Right cardiac atrium (tissue), 5 donors: ENCODE data around the gene FLRT1. TPM values are rescaled to one million over a fixed set of nuclear protein-coding genes. Genes with fewer than 3 reads are reported as not detected.
A peak's percentile ranks its signal among the peaks of the same experiment; 100 is the strongest.

Source experiments
- ATAC-seq, 2 donors: fragments of 200-7000 bp; cut with Tn5 transposase; one replicate each; pipeline versions ENCODE4 v1.8.0 to v1.9.1; 2020; ENCODE audit warnings: moderate library complexity in 2 of 2, mild to moderate bottlenecking in 1 of 2
- DNase-seq, 3 donors: peaks; one replicate each; pipeline ENCODE4 v3.0.0-alpha.2; 2020
- H3K27ac ChIP-seq: one replicate; pipeline ENCODE4 v1.5.1; 2013; ENCODE audit warnings: mild to moderate bottlenecking, low read length, control low read depth, moderate library complexity
- H3K27me3 ChIP-seq: one replicate; pipeline ENCODE4 v1.6.1; 2013; ENCODE audit not compliant: control insufficient read depth, insufficient read depth
- H3K4me1 ChIP-seq: one replicate; pipeline ENCODE4 v1.6.1; 2013; ENCODE audit warnings: low read length; ENCODE audit not compliant: control insufficient read depth, insufficient read depth
- H3K4me3 ChIP-seq: one replicate; pipeline ENCODE4 v1.5.1; 2013; ENCODE audit warnings: low read length, control low read depth
- H3K9me3 ChIP-seq: one replicate; pipeline ENCODE4 v1.6.1; 2013; ENCODE audit warnings: low read length; ENCODE audit not compliant: control insufficient read depth
- WGBS: extraction: QIAGEN DNeasy Blood & Tissue Kit; methylation state at CpG from one replicate; pipeline ENCODE4 v1.1.7; 2013; 5-methylcytosine and 5-hydroxymethylcytosine counted together
- intact Hi-C, 4 donors: fragments of 100-400 bp; cut with DNase I; formaldehyde crosslinking; loops; one replicate each; pipeline versions ENCODE4 v1.11.0 to v1.14.0; 2022 to 2023
- long read RNA-seq, 4 donors: library from polyadenylated mRNA; unstranded; transcript quantifications; one replicate each; pipeline ENCODE4 v2.0.0, GENCODE V29; 2020 to 2021
- polyA plus RNA-seq: library from polyadenylated mRNA; stranded (reverse); fragments of 200-250 nt; gene quantifications from one replicate; pipeline ENCODE4 v1.2.3, GENCODE V29; 2013
- total RNA-seq, 4 donors: library from RNA; stranded (reverse); fragmentation: NEBNext Ultra II Directional; extraction: Animal tissue kit (Norgen Biotek cat#: 25700); gene quantifications; one replicate each; pipeline ENCODE4 v1.2.1, GENCODE V29; 2021
- donor health status: healthy with polysubstance abuse.
- donor health status: DM: no; HTN: yes; CAD: no.
- donor health status: DM: no; HTN: no; CAD: no.
- donor health status: DM: no; HTN: yes; CAD: no; lungs with severe emphysema.
- donor health status: DM: yes; HTN: yes; CAD: no.

FLRT1 gene
- 1 to 10 TPM in 3 of 4 donors, under 1 TPM in 1; 0.92 to 2.0 (median 1.6) TPM for total RNA-seq
- polyA plus RNA-seq: 1.5 TPM
- long read RNA-seq, donor 1: 0 reads
- long read RNA-seq, donor 2, partial matches to known transcripts: 0 of 1 reads
- long read RNA-seq, donor 2, other reads (novel, unspliced or antisense): 1 of 1 reads
- long read RNA-seq, donor 3, partial matches to known transcripts: 0 of 3 reads
- long read RNA-seq, donor 3, other reads (novel, unspliced or antisense): 3 of 3 reads
- long read RNA-seq, donor 4, partial matches to known transcripts: 0 of 1 reads
- long read RNA-seq, donor 4, other reads (novel, unspliced or antisense): 0 of 1 reads

- H3K27ac ChIP-seq: no peak within 1 kb of the TSS
- H3K4me3 ChIP-seq: peak within 1 kb of the TSS; percentile 68
- WGBS: 2% methylated on average over 46 of the region's 64 CpGs
- intact Hi-C loops: no loop called here
- no peak for ATAC-seq
- no peaks in the 10 kb centered on the region for H3K27me3 ChIP-seq
- H3K4me1 ChIP-seq: no peaks in the 10 kb centered on the region
- DNase-seq: no peak
- H3K9me3 ChIP-seq: no peaks in the 10 kb centered on the region
These were observed at the start of gene FLRT1 for GRCh38 chr11:64035576-64035975. TSS of gene FLRT1 (plus strand) at chr11:64035931. CDS start at chr11:64116268, 80,337 bp downstream.

DNA sequence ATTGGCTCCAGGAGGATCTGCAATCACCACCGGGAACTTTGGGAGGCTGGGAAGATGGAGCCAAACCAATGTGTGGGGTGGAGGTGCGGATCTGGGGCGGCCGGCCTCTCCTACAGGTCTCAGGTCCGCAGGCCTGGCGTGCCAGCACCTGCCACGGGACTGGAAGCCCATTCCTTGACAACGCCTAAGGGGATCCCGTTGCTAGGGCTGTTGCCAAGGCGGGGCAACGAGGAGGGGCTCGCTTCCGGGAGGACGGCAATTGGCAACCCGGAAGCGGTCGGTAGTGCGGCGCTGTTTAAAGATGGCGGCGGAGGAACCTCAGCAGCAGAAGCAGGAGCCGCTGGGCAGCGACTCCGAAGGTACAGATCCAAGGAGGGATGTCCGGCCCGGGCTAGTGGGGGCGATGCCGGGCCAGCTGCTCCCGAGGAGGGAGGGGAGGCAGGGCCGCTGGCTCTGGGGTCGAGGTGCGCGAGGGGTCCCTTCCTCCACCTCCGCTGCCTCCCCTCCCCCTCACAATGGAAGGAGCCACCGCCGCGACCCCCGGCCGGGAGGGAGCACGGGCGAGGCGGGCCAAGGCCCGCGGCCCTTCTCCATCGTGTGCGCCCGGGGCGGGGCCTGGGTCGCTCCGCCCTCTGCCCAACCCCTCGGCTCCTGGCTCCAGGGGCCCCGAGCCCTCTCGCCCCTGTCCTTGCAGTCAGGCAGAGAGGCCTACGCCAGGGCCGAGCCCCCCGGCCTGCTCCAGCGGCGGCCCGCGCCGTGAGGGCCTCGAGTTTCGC, 49.4 kb upstream of the FLRT1 start, which contains the start of gene OTUB1:
Gene OTUB1 (plus strand): TSS at position 283 of the 776 bp plus-strand sequence. CDS start 19 bp downstream, at position 302.
- peak within 1 kb of the TSS; percentile 71 for H3K4me3 ChIP-seq
- ATAC-seq (peak; percentile 95 to 96), DNase-seq (peak; percentile 93 to 97 (median 96))
- intact Hi-C loops: no loop called here
- peak within 1 kb of the TSS; percentile 66 for H3K27ac ChIP-seq
- under 1% methylated on average over 62 of the region's 63 CpGs for WGBS
- peaks cover 7% of the 10 kb centered on the region for H3K4me1 ChIP-seq
- no peaks in the 10 kb centered on the region for H3K9me3 ChIP-seq
- no peaks in the 10 kb centered on the region for H3K27me3 ChIP-seq

DNA sequence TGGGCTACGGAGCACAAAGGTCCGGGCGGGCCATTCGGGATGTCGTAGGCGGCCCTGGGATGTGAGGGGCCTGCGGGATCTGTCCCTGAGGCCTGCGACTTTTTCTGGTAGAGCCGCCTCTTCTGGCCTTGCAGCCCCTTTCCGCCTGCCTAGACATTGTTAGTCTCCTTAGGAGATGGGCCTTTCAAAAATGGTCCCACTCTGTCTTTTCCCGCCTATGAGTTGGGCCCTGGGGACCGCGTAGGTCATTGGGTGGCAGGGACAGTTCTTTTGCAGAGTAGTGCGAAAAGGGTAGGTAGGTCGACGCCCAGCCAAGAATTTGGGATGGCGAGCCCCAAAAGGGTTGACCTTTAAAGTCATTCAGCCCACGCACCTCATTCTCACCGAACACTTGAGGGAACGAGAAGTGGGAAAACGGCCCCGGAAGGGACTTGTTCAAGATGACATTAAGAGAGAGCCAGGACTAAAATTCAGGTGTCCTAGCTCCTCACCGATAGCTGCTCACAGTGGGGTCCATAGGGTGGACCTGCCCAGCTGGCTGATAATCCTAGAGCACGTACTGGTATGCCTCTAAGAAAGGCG, 48.7 kb upstream of the FLRT1 start:
- Histone ChIP-seq H3K4me3 (peak overlapping the region; percentile 71), H3K27me3 (no peaks in the 10 kb centered on the region), H3K4me1 (peaks cover 7% of the 10 kb centered on the region), H3K9me3 (no peaks in the 10 kb centered on the region), H3K27ac (no peak overlapping the region)
- WGBS: 34% methylated on average over 25 of the region's 25 CpGs
- ATAC-seq (no peak), DNase-seq (peak in 1 of 3 donors; percentile 40)
- intact Hi-C loops: no loop called here

DNA sequence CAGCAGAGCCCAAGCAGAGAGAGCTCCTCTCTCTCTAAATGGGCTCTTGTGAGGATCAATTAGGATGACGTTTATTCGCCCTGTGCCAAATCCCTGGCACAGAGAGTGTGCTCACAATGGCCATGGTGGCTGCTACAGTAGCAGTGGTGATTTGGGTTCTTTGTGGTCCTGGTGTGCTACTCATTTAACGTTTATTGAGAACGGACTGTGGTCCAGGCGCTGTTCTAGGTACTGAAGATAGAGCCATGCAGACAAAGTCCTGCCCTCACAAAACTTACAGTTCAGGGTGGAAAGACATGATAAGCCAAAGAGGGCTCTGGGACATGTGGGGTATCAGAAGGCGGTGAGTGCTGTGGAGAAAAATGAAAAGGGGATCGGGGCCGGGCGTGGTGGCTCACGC, 44.2 kb upstream of the FLRT1 start:
- Histone ChIP-seq H3K4me1 (peaks cover 4% of the 10 kb centered on the region), H3K4me3 (no peak overlapping the region), H3K27ac (no peak overlapping the region), H3K27me3 (no peaks in the 10 kb centered on the region), H3K9me3 (no peaks in the 10 kb centered on the region)
- no peak for ATAC-seq
- intact Hi-C loops: loop anchor here in 1 of 4 donors (2.0 kb wide), 1 partner anchor 75 kb away; the partner anchor contains the start of gene RCOR2
- DNase-seq: no peak
- WGBS: 91% methylated on average over 10 of the region's 10 CpGs

DNA sequence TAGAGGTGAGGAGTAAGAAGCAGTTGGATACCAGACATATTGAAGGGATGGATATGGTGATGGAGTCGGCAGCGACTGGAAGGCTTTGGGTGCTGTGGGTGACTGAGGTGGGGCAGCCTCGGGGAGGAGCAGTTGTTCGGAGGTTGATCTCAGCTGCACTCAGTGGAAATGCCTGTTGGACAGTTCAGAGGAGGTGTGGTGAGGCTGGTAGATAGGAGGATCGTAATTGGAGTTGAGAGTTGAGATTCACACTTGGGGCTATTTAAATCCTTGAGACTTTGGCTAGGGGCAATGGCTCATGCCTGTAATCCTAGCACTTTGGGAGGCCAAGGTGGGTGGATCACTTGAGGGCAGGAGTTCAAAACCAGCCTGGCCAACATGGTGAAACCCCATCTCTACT, 42.6 kb upstream of the FLRT1 start:
- DNase-seq (no peak), ATAC-seq (no peak)
- Histone ChIP-seq H3K9me3 (no peaks in the 10 kb centered on the region), H3K4me1 (no peaks in the 10 kb centered on the region), H3K4me3 (no peak overlapping the region), H3K27ac (no peak overlapping the region), H3K27me3 (no peaks in the 10 kb centered on the region)
- intact Hi-C loops: no loop called here
- 78% methylated on average over 5 of the region's 5 CpGs for WGBS

- intact Hi-C loops: no loop called here
- H3K9me3 ChIP-seq: no peaks in the 10 kb centered on the region
- no peak overlapping the region for H3K4me3 ChIP-seq
- DNase-seq (no peak), ATAC-seq (no peak)
- 74% methylated on average over 6 of the region's 6 CpGs for WGBS
- no peak overlapping the region for H3K27ac ChIP-seq
- H3K4me1 ChIP-seq: no peaks in the 10 kb centered on the region
- H3K27me3 ChIP-seq: no peaks in the 10 kb centered on the region
These were observed 41.7 kb upstream of the FLRT1 start for GRCh38 chr11:63993993-63994392.

DNA sequence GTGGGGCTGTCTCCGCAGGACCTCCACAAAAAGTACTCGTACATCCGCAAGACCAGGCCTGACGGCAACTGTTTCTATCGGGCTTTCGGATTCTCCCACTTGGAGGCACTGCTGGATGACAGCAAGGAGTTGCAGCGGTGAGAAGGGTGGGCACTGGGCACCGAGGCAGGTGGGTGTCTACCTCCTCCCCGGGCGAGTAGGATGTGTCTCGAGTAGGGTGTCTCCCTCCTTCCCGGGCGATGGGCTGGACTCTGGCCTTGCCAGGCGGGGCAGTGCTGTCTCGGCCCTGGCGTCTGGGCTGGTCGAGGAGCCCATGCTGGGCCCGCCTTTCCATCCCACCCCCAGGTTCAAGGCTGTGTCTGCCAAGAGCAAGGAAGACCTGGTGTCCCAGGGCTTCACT, 39.2 kb upstream of the FLRT1 start:
- H3K4me1 ChIP-seq: peaks cover 4% of the 10 kb centered on the region
- intact Hi-C loops: no loop called here
- no peak overlapping the region for H3K4me3 ChIP-seq
- H3K27me3 ChIP-seq: no peaks in the 10 kb centered on the region
- DNase-seq (no peak), ATAC-seq (no peak)
- no peaks in the 10 kb centered on the region for H3K9me3 ChIP-seq
- WGBS: 90% methylated on average over 18 of the region's 18 CpGs
- H3K27ac ChIP-seq: no peak overlapping the region

- intact Hi-C loops: no loop called here
- DNase-seq: no peak
- H3K27ac ChIP-seq: no peak overlapping the region
- 94% methylated on average over 27 of the region's 27 CpGs for WGBS
- H3K27me3 ChIP-seq: no peaks in the 10 kb centered on the region
- H3K9me3 ChIP-seq: no peaks in the 10 kb centered on the region
- H3K4me1 ChIP-seq: peaks cover 4% of the 10 kb centered on the region
- no peak for ATAC-seq
- no peak overlapping the region for H3K4me3 ChIP-seq
These were observed 38.5 kb upstream of the FLRT1 start for GRCh38 chr11:63997104-63997700.

DNA sequence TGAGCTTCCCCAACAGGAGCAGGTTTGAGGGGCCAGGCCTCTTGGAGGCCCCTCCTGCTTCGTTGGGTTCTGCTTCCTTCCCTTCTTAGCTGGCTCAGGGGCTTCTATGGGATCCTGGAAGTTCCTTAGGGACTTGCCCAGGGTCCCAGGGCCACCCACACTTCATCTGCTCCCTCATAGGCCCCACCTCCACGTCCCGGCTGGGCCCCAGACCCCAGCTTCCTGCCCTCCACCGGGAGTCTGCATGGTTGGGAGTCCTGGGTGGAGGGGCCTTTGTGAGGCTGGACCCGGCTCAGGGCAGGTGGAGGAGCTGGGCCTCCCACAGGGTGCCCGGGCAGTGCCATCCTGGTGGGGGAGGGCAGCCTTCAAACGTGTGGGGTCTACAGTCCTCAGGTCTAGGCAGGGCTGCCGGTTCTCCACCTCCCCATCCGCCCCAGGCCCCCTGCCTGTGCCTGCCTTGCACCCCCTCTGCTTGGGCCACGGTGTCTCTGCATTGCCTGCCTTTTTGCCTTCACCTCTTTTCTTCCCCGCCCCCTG, 37.9 kb upstream of the FLRT1 start:
- ATAC-seq (no peak), DNase-seq (no peak)
- Histone ChIP-seq H3K27me3 (no peaks in the 10 kb centered on the region), H3K27ac (no peak overlapping the region), H3K4me3 (no peak overlapping the region), H3K4me1 (peaks cover 4% of the 10 kb centered on the region), H3K9me3 (no peaks in the 10 kb centered on the region)
- WGBS: 79% methylated on average over 11 of the region's 11 CpGs
- intact Hi-C loops: loop anchor here in 1 of 4 donors (2.0 kb wide), 1 partner anchor 155 kb away; no protein-coding TSS in a partner anchor

DNA sequence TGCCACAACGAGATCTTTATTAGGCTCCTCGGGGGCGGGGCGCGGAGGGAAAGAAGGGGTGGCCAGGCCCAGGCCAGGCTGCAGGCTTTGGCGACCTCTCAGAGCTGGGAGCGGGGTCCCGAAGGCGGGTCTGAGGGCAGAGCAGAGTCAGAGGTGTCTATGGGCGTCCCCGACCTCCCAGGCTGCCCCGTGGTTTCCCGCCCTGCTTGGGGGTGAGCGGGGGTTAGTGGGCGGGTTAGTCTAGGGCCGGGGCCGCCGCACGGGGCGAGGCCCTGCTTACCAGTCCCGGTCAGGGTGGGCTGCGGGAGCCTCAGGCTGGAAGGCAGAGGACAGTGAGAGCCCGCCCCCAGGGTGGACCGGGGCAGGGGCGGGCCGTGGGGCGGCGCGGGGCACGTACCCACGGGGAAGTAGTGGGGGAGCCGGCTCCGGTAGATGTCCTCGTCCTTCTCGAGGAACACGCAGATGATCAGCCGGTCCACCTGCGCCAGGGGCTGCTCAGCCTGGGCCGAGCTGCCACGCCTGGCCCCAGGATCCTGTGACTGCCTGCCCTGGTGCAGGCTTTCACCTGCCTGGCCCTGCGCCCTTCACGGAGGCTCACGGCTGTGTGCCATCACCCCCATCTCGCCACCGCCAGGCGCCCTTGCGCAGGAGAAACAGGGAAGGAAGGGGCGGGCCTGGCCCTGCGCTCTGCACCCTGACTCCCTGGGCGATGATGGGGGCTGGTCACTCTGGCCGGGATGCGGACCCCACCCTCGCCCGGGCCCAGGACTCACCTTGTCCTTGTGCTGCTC, 37.0 kb upstream of the FLRT1 start:
- DNase-seq: peak in 1 of 3 donors; percentile 78
- intact Hi-C loops: loop anchor here in 1 of 4 donors (2.0 kb wide), 1 partner anchor 154 kb away; no protein-coding TSS in a partner anchor
- ATAC-seq: peak; percentile 3 to 4
- Histone ChIP-seq H3K9me3 (no peaks in the 10 kb centered on the region), H3K27ac (no peak overlapping the region), H3K4me1 (peaks cover 4% of the 10 kb centered on the region), H3K4me3 (no peak overlapping the region), H3K27me3 (no peaks in the 10 kb centered on the region)
- 71% methylated on average over 54 of the region's 54 CpGs for WGBS
